GM12878 (cell line): Measurements from ENCODE around the gene RCOR1. TPM values are rescaled to one million over a fixed set of nuclear protein-coding genes. Genes with fewer than 3 reads are reported as not detected.

Source experiments
- ATAC-seq: fragments of 200-7000 bp; cut with Tn5 transposase; 3 replicates; pipeline ENCODE4 v1.9.1; 2020; ENCODE audit warnings: mild to moderate bottlenecking, moderate library complexity
- BruUV-seq: library from RNA; stranded (reverse); fragments of 400-500 nt; replicated peaks from 2 replicates; lab custom pipeline; 2021; lab: Mats Ljungman, UMichigan
- CTCF ChIA-PET: fragments of 300-600 bp; sonication (Branson Sonifier 250); formaldehyde crosslinking; extraction: SDS; loops from one replicate; lab custom pipeline; 2021; ENCODE audit warnings: inconsistent platforms; lab: Yijun Ruan, JAX
- POLR2A ChIA-PET: fragments of 350-600 bp; formaldehyde crosslinking; extraction: SDS; loops from one replicate; lab custom pipeline; 2021; ENCODE audit warnings: inconsistent platforms; lab: Charles Lee
- RAD21 ChIA-PET: fragments of 300-600 bp; sonication (Branson Sonifier 250); formaldehyde crosslinking; loops from one replicate; lab custom pipeline; 2023; ENCODE audit warnings: antibody characterized with exemption; ENCODE audit not compliant: unreplicated experiment; lab: Charles Lee
- SMC1A ChIA-PET: fragments of 300-600 bp; sonication (Branson Sonifier 250); formaldehyde crosslinking; loops from one replicate; lab custom pipeline; 2023; ENCODE audit not compliant: unreplicated experiment, uncharacterized antibody; lab: Charles Lee
- DNase-seq: peaks from one replicate; pipeline ENCODE4 v3.0.0-alpha.2; 2011; ENCODE audit warnings: low read depth, low spot score
- FAIRE-seq: peaks from 3 replicates; lab custom pipeline; 2011; peaks lifted over from hg19 to GRCh38; lab: Jason Lieb, UNC
- H2AFZ ChIP-seq: 2 replicates; pipeline ENCODE4 v1.6.0; 2011; ENCODE audit warnings: low read depth, low read length, control low read depth; ENCODE audit not compliant: control insufficient read depth
- H3K27ac ChIP-seq: 2 replicates; pipeline ENCODE4 v1.5.1; 2011; ENCODE audit warnings: control low read depth; ENCODE audit not compliant: control insufficient read depth, insufficient read depth
- H3K27me3 ChIP-seq, 2 experiments: replicated peaks in 1 of 2; 2 replicates each; pipeline versions ENCODE4 v1.6.0 to v1.6.1; 2011; ENCODE audit warnings: low read length in 1 of 2; ENCODE audit not compliant: control insufficient read depth in 2 of 2, insufficient read depth in 2 of 2
- H3K36me3 ChIP-seq, 2 experiments: 2 replicates each; pipeline ENCODE4 v1.5.1; 2011; ENCODE audit warnings: low read length in 1 of 2; ENCODE audit not compliant: control insufficient read depth in 2 of 2, insufficient read depth in 2 of 2
- H3K4me1 ChIP-seq: 2 replicates; pipeline ENCODE4 v1.6.1; 2011; ENCODE audit warnings: mild to moderate bottlenecking, low read length, moderate library complexity, mixed read lengths; ENCODE audit not compliant: control insufficient read depth, insufficient read depth
- H3K4me2 ChIP-seq: 2 replicates; pipeline ENCODE4 v1.6.0; 2011; ENCODE audit warnings: control low read depth; ENCODE audit not compliant: control insufficient read depth, insufficient read depth
- H3K4me3 ChIP-seq: fragments of 200-600 bp; sonication (generic); 2 replicates; pipeline ENCODE4 v1.5.1; 2016
- H3K79me2 ChIP-seq: 2 replicates; pipeline ENCODE4 v1.6.0; 2011; ENCODE audit warnings: low read length; ENCODE audit not compliant: control insufficient read depth, insufficient read depth
- H3K9ac ChIP-seq: 2 replicates; pipeline ENCODE4 v1.8.0; 2011; ENCODE audit warnings: low read length, control low read depth, mixed read lengths; ENCODE audit not compliant: control insufficient read depth, insufficient read depth
- H3K9me3 ChIP-seq: replicated peaks from 3 replicates; pipeline ENCODE4 v1.5.1; 2011; ENCODE audit warnings: mild to moderate bottlenecking, low read length; ENCODE audit not compliant: control insufficient read depth, insufficient read depth
- H4K20me1 ChIP-seq: 2 replicates; pipeline ENCODE4 v1.6.0; 2011; ENCODE audit not compliant: control insufficient read depth, insufficient read depth
- BACH1 ChIP-seq: fragments of 450-650 bp; IDR thresholded peaks from 2 replicates; pipeline ENCODE4 v1.6.1; 2017; ENCODE audit warnings: mild to moderate bottlenecking, borderline replicate concordance
- CBFB ChIP-seq: IDR thresholded peaks from 2 replicates; pipeline ENCODE4 v1.6.1; 2016; ENCODE audit warnings: antibody characterized with exemption, low read depth
- CREM ChIP-seq: IDR thresholded peaks from 2 replicates; pipeline ENCODE4 v1.6.1; 2014; ENCODE audit warnings: antibody characterized with exemption, low read depth
- IRF5 ChIP-seq: fragments of 450-650 bp; IDR thresholded peaks from 2 replicates; pipeline ENCODE4 v1.6.1; 2017; ENCODE audit warnings: borderline replicate concordance
- SMARCA5 ChIP-seq: fragments of 450-650 bp; IDR thresholded peaks from 2 replicates; pipeline ENCODE4 v1.6.1; 2017; ENCODE audit warnings: mild to moderate bottlenecking
- SREBF2 ChIP-seq: IDR thresholded peaks from 2 replicates; pipeline ENCODE4 v1.6.1; 2012; ENCODE audit warnings: mild to moderate bottlenecking, low read length
- WGBS: methylation state at CpG from one replicate; pipeline ENCODE4 v1.1.6; 2016; ENCODE audit warnings: low lambda C conversion rate; ENCODE audit not compliant: insufficient replicate concordance, insufficient coverage; ENCODE audit errors: missing lambda C conversion rate; 5-methylcytosine and 5-hydroxymethylcytosine counted together
- in situ Hi-C: fragments of 300-500 bp; cut with MboI; formaldehyde crosslinking; loops from 9 replicates; pipeline ENCODE4 v1.14.3; 2018; ENCODE audit warnings: mixed read lengths
- intact Hi-C: fragments of 100-400 bp; cut with micrococcal nuclease; formaldehyde crosslinking; loops from one replicate; pipeline ENCODE4 v1.14.2; 2022; ENCODE audit not compliant: unreplicated experiment
- polyA plus RNA-seq, 11 experiments: library from polyadenylated mRNA; depleted of rRNA in 4 of 11; unstranded in 6 of 11; stranded (reverse) in 5 of 11; fragments of >200 nt; fragmentation: Nextera tagmentation in 4 of 11; fragmentation: Illumina TruSeq in 1 of 11; extraction: Ambion mirVana in 4 of 11; extraction: Trizol in 1 of 11; gene quantifications; 1 replicate in 1 of 11; 2 replicates in 10 of 11; pipeline versions ENCODE4 v1.2.1 to v1.2.3, GENCODE V29; 2011 to 2016; ENCODE audit warnings: inconsistent platforms in 2 of 11, missing spikeins in 2 of 11, low read depth in 1 of 11
- total RNA-seq, 4 experiments: library from RNA; depleted of rRNA in 3 of 4; stranded (reverse); fragments of >200 nt in 3 of 4; fragmentation: Illumina TruSeq in 1 of 4; extraction: Trizol in 1 of 4; gene quantifications; 2 replicates each; pipeline versions ENCODE4 v1.2.1 to v1.2.3, GENCODE V29; 2013 to 2021

The RCOR1 gene
- total and polyA plus RNA-seq, 10 of the 15 experiments (the other 5 are each of a cell fraction or from before 2014, with no cell fraction given), result 1.6 to 12.2 (median 4.4) TPM

- ChIA-PET CTCF (no interaction called here), POLR2A (no interaction called here), SMC1A (no interaction called here), RAD21 (no interaction called here)
- FAIRE-seq (no peak), DNase-seq (no peak), ATAC-seq (no peak)
- Histone ChIP-seq H4K20me1 (no peaks in the 10 kb centered on the region), H3K9ac (no peak overlapping the region), H2AFZ (no peak overlapping the region), H3K4me3 (no peak overlapping the region), H3K36me3 (no peaks in the 10 kb centered on the region), H3K27me3 (no peaks in the 10 kb centered on the region), H3K27ac (no peak overlapping the region), H3K4me1 (0 out of 2 replicates have a peak, but pooled peaks cover 3% of the 10 kb centered on the region), H3K9me3 (no peaks in the 10 kb centered on the region), H3K4me2 (no peak overlapping the region), H3K79me2 (no peaks in the 10 kb centered on the region)
- no peak for TF ChIP-seq BACH1
- TF ChIP-seq SREBF2, result no peak
- no peak for TF ChIP-seq SMARCA5
- no peak for TF ChIP-seq CBFB
- TF ChIP-seq CREM, result no peak
- TF ChIP-seq IRF5, result no peak
- BruUV-seq, result no TSS peak
- in situ Hi-C loops (no loop called here), intact Hi-C loops (no loop called here)
- WGBS, result 47% methylated on average over 4 of the region's 4 CpGs
These were observed 33.9 kb upstream of the RCOR1 start for GRCh38 chr14:102558556-102558955.
